Measurements from ENCODE around the gene PRKAR1B.

DNA sequence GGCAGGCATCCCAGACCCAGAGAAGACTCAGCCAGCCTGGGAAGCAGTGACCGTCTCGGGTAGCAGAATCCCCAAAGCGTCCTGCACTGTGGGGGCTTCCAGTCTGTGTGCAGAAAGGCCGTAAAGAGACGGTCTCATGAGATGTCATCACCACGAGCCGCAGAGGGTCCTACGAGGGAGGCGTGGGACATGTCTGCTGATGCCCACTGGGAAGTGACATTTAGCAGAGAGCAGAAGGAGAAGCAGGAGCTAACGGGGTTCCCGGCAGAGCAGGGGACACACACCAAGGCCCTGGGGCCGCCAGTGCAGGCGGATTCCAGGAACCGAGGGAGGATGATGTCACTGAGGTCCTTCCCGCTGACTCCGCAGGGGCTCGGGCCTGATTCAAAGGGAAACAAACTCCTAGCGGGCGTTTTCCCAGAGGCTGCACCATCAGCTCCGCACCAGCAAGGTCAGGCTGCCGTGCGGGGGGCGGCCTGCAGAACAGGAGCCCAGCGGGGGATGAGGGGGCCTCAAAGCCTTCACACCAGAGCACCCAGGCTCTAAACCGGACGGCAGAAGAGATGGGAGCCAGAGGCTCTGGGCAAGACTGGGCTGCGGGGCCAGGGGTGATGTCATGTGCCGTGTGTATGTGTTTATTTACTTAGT is 122.1 kb downstream of the PRKAR1B start:
- TF ChIP-seq, protein P1, sequence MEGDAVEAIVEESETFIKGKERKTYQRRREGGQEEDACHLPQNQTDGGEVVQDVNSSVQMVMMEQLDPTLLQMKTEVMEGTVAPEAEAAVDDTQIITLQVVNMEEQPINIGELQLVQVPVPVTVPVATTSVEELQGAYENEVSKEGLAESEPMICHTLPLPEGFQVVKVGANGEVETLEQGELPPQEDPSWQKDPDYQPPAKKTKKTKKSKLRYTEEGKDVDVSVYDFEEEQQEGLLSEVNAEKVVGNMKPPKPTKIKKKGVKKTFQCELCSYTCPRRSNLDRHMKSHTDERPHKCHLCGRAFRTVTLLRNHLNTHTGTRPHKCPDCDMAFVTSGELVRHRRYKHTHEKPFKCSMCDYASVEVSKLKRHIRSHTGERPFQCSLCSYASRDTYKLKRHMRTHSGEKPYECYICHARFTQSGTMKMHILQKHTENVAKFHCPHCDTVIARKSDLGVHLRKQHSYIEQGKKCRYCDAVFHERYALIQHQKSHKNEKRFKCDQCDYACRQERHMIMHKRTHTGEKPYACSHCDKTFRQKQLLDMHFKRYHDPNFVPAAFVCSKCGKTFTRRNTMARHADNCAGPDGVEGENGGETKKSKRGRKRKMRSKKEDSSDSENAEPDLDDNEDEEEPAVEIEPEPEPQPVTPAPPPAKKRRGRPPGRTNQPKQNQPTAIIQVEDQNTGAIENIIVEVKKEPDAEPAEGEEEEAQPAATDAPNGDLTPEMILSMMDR (IDR thresholded peaks at IDR 0.05), result no peak
- TF ChIP-seq EZH2 (IDR thresholded peaks at IDR 0.05), result no peak
- no peak for TF ChIP-seq EZH2phosphoT487 (IDR thresholded peaks at IDR 0.05)
